H9 (cell line): ENCODE data around the gene STIMATE. TPM values are rescaled to one million over a fixed set of nuclear protein-coding genes. Genes with fewer than 3 reads are reported as not detected.

Experiments
- DNase-seq: peaks from one replicate; pipeline ENCODE4 v3.0.0-alpha.2; 2017
- H2AFZ ChIP-seq: one replicate; pipeline ENCODE4 v1.6.1; 2013; ENCODE audit warnings: mild to moderate bottlenecking, low read length, control low read depth, moderate library complexity
- H2AK5ac ChIP-seq: 2 replicates; pipeline ENCODE4 v1.6.1; 2013; ENCODE audit warnings: low read length, control low read depth, mixed read lengths; ENCODE audit not compliant: insufficient read length
- H2BK120ac ChIP-seq: one replicate; pipeline ENCODE4 v1.6.1; 2013; ENCODE audit warnings: low read depth, mild to moderate bottlenecking, low read length, control low read depth, inconsistent platforms; ENCODE audit not compliant: poor library complexity, severe bottlenecking
- H2BK12ac ChIP-seq: 2 replicates; pipeline ENCODE4 v1.6.1; 2013; ENCODE audit warnings: low read length, control low read depth, mixed read lengths, low read depth; ENCODE audit not compliant: insufficient read length
- H2BK15ac ChIP-seq: 2 replicates; pipeline ENCODE4 v1.6.1; 2013; ENCODE audit warnings: low read depth, low read length, control low read depth
- H2BK20ac ChIP-seq: one replicate; pipeline ENCODE4 v1.6.1; 2013; ENCODE audit warnings: low read depth, mild to moderate bottlenecking, low read length, control low read depth, inconsistent platforms; ENCODE audit not compliant: poor library complexity, severe bottlenecking
- H2BK5ac ChIP-seq: 2 replicates; pipeline ENCODE4 v1.6.1; 2013; ENCODE audit warnings: low read length, control low read depth, mixed read lengths; ENCODE audit not compliant: insufficient read length
- H3K14ac ChIP-seq: 2 replicates; pipeline ENCODE4 v1.6.1; 2013; ENCODE audit warnings: low read length, control low read depth; ENCODE audit not compliant: insufficient read depth
- H3K18ac ChIP-seq: 2 replicates; pipeline ENCODE4 v1.6.1; 2013; ENCODE audit warnings: low read depth, mild to moderate bottlenecking, mixed read lengths, low read length, control low read depth; ENCODE audit not compliant: insufficient read length
- H3K23ac ChIP-seq: 2 replicates; pipeline ENCODE4 v1.6.1; 2013; ENCODE audit warnings: low read length, control low read depth, mixed read lengths, low read depth; ENCODE audit not compliant: insufficient read length
- H3K23me2 ChIP-seq: 2 replicates; pipeline ENCODE4 v1.6.1; 2013; ENCODE audit warnings: low read depth, mild to moderate bottlenecking, mixed read lengths, low read length, control low read depth; ENCODE audit not compliant: insufficient read length, poor library complexity, severe bottlenecking
- H3K27ac ChIP-seq: 2 replicates; pipeline ENCODE4 v1.5.1; 2013; ENCODE audit warnings: low read length, control low read depth, mixed read lengths, low read depth; ENCODE audit not compliant: insufficient read length
- H3K27me3 ChIP-seq: 2 replicates; pipeline ENCODE4 v1.6.1; 2013; ENCODE audit warnings: low read length, control low read depth, inconsistent platforms; ENCODE audit not compliant: insufficient read depth
- H3K4ac ChIP-seq: 2 replicates; pipeline ENCODE4 v1.6.1; 2013; ENCODE audit warnings: low read depth, mild to moderate bottlenecking, control low read depth, inconsistent platforms, low read length, moderate library complexity
- H3K4me1 ChIP-seq: 2 replicates; pipeline ENCODE4 v1.6.1; 2013; ENCODE audit warnings: low read length, control low read depth, inconsistent platforms; ENCODE audit not compliant: insufficient read depth
- H3K4me2 ChIP-seq: 2 replicates; pipeline ENCODE4 v1.6.1; 2013; ENCODE audit warnings: low read length, control low read depth, mixed read lengths; ENCODE audit not compliant: insufficient read length, insufficient read depth
- H3K56ac ChIP-seq: 2 replicates; pipeline ENCODE4 v1.6.1; 2013; ENCODE audit warnings: low read depth, mild to moderate bottlenecking, mixed read lengths, low read length, control low read depth; ENCODE audit not compliant: insufficient read length
- H3K79me1 ChIP-seq: 2 replicates; pipeline ENCODE4 v1.6.1; 2013; ENCODE audit warnings: low read depth, mild to moderate bottlenecking, moderate library complexity, low read length, control low read depth, inconsistent platforms; ENCODE audit not compliant: insufficient read depth, poor library complexity, severe bottlenecking
- H3K79me2 ChIP-seq: 2 replicates; pipeline ENCODE4 v1.6.1; 2013; ENCODE audit warnings: low read length, control low read depth, inconsistent platforms; ENCODE audit not compliant: insufficient read depth
- H3K9ac ChIP-seq: 2 replicates; pipeline ENCODE4 v1.6.1; 2013; ENCODE audit warnings: low read length, control low read depth, mixed read lengths; ENCODE audit not compliant: insufficient read length; ENCODE audit errors: extremely low read depth
- H3K9me3 ChIP-seq: one replicate; pipeline ENCODE4 v1.6.1; 2013; ENCODE audit warnings: low read depth, low read length, inconsistent platforms; ENCODE audit not compliant: control insufficient read depth
- H3T11ph ChIP-seq: one replicate; pipeline ENCODE4 v1.6.1; 2013; ENCODE audit warnings: mild to moderate bottlenecking, low read length, control low read depth, inconsistent platforms
- H4K20me1 ChIP-seq: one replicate; pipeline ENCODE4 v1.6.1; 2013; ENCODE audit not compliant: control insufficient read depth, insufficient read length, insufficient read depth
- H4K5ac ChIP-seq: 2 replicates; pipeline ENCODE4 v1.6.1; 2013; ENCODE audit warnings: low read depth, mild to moderate bottlenecking, mixed read lengths, low read length, control low read depth; ENCODE audit not compliant: insufficient read length
- H4K8ac ChIP-seq: replicated peaks from 2 replicates; pipeline ENCODE4 v1.6.1; 2013; ENCODE audit warnings: low read length, control low read depth, mixed read lengths, low read depth; ENCODE audit not compliant: insufficient read length
- H4K91ac ChIP-seq: 2 replicates; pipeline ENCODE4 v1.6.1; 2013; ENCODE audit warnings: low read depth, mild to moderate bottlenecking, moderate library complexity, mixed read lengths, low read length, control low read depth; ENCODE audit not compliant: insufficient read length
- H3K27ac Mint-ChIP-seq, 3 experiments: 2 replicates in 2 of 3; 3 replicates in 1 of 3; pipeline ENCODE4 v1.8.0; 2020 to 2021; ENCODE audit warnings: mixed read lengths in 3 of 3, mild to moderate bottlenecking in 1 of 3, moderate library complexity in 1 of 3
- H3K27me3 Mint-ChIP-seq: 2 replicates; pipeline ENCODE4 v1.8.0; 2021; ENCODE audit warnings: low read depth, mild to moderate bottlenecking, moderate library complexity, mixed read lengths
- H3K36me3 Mint-ChIP-seq, 3 experiments: 2 replicates in 2 of 3; 3 replicates in 1 of 3; pipeline ENCODE4 v1.8.0; 2020 to 2021; ENCODE audit warnings: low read depth in 3 of 3, mixed read lengths in 3 of 3; ENCODE audit not compliant: insufficient read depth in 1 of 3
- H3K4me1 Mint-ChIP-seq, 2 experiments: 2 replicates each; pipeline ENCODE4 v1.8.0; 2020; ENCODE audit warnings: mixed read lengths in 2 of 2
- H3K4me3 Mint-ChIP-seq, 2 experiments: 2 replicates in 1 of 2; 3 replicates in 1 of 2; pipeline ENCODE4 v1.8.0; 2020 to 2021; ENCODE audit warnings: mild to moderate bottlenecking in 2 of 2, mixed read lengths in 2 of 2, moderate library complexity in 1 of 2
- H3K9me3 Mint-ChIP-seq, 2 experiments: 2 replicates in 1 of 2; 3 replicates in 1 of 2; pipeline ENCODE4 v1.8.0; 2020; ENCODE audit warnings: mild to moderate bottlenecking in 2 of 2, mixed read lengths in 2 of 2, moderate library complexity in 1 of 2
- WGBS: extraction: QIAGEN DNeasy Blood & Tissue Kit; methylation state at CpG from one replicate; pipeline ENCODE4 v1.1.7; 2013; ENCODE audit warnings: missing lambda C conversion rate, low lambda C conversion rate, mixed read lengths; ENCODE audit not compliant: insufficient read length; ENCODE audit errors: extremely low coverage; 5-methylcytosine and 5-hydroxymethylcytosine counted together
- total RNA-seq: library from RNA; stranded (reverse); gene quantifications from 2 replicates; pipeline ENCODE4 v1.2.1, GENCODE V29; 2021
- TF ChIP-seq, protein P1 (sequence below): fragments of 200-600 bp; sonication (generic); conservative IDR thresholded peaks from 3 replicates; pipeline ENCODE4 v1.8.0; 2021; ENCODE audit warnings: antibody characterized with exemption, mild to moderate bottlenecking

STIMATE gene
- total RNA-seq, 1 experiment from 2014 or later, result 25.6 TPM

DNA sequence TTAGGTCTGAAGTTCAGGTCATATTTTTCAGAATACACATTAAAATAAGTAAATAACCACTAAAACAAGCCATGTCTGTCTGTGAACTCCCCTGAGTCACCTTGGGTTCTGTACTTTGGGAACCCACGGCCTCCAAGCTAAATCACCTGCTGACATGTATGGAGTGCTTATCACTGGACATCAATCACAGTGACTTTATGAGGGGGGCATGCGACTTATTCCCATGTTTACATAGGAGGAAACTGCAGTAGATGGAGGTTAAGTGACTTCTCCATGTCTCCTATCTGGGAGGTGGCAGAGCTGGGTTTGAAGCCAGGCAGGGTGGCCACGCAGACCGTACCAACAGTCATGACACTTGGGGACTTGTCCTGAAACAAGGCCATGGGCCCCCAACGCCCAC is 75.0 kb downstream of the STIMATE start:
- Histone ChIP-seq H3K14ac (no peak overlapping the region), H3K23ac (no peak overlapping the region), H4K5ac (no peak overlapping the region), H3K4me2 (no peak overlapping the region), H3T11ph (no peak overlapping the region), H3K18ac (no peak overlapping the region), H2BK12ac (no peak overlapping the region), H3K4me1 (0 out of 2 replicates have a peak, but pooled peaks cover 4% of the 10 kb centered on the region), H3K79me2 (no peaks in the 10 kb centered on the region), H4K20me1 (no peaks in the 10 kb centered on the region), H3K9me3 (no peaks in the 10 kb centered on the region), H2BK20ac (no peak overlapping the region), H3K9ac (no peak overlapping the region), H2BK5ac (no peak overlapping the region), H2AK5ac (no peak overlapping the region), H3K4ac (no peak overlapping the region), H2BK120ac (no peak overlapping the region), H4K8ac (no peak overlapping the region), H4K91ac (no peak overlapping the region), H2AFZ (no peak overlapping the region), H3K27ac (no peak overlapping the region), H3K27me3 (no peaks in the 10 kb centered on the region), H3K79me1 (no peaks in the 10 kb centered on the region), H2BK15ac (no peak overlapping the region), H3K56ac (no peak overlapping the region), H3K23me2 (no peaks in the 10 kb centered on the region)
- no peak overlapping the region for H3K27ac Mint-ChIP-seq
- DNase-seq, result no peak
- no peaks in the 10 kb centered on the region for H3K27me3 Mint-ChIP-seq
- TF ChIP-seq, protein P1, sequence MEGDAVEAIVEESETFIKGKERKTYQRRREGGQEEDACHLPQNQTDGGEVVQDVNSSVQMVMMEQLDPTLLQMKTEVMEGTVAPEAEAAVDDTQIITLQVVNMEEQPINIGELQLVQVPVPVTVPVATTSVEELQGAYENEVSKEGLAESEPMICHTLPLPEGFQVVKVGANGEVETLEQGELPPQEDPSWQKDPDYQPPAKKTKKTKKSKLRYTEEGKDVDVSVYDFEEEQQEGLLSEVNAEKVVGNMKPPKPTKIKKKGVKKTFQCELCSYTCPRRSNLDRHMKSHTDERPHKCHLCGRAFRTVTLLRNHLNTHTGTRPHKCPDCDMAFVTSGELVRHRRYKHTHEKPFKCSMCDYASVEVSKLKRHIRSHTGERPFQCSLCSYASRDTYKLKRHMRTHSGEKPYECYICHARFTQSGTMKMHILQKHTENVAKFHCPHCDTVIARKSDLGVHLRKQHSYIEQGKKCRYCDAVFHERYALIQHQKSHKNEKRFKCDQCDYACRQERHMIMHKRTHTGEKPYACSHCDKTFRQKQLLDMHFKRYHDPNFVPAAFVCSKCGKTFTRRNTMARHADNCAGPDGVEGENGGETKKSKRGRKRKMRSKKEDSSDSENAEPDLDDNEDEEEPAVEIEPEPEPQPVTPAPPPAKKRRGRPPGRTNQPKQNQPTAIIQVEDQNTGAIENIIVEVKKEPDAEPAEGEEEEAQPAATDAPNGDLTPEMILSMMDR, result no peak
- H3K4me3 Mint-ChIP-seq, result no peak overlapping the region
- H3K9me3 Mint-ChIP-seq, result no peaks in the 10 kb centered on the region
- H3K4me1 Mint-ChIP-seq, result peaks cover 12 to 15% of the 10 kb centered on the region in 2 experiments
- no CpG with 5 or more reads among the region's 5 CpGs for WGBS
- H3K36me3 Mint-ChIP-seq, result no peaks in the 10 kb centered on the region; a peak in 1 of 7 replicates
